Measurements from ENCODE around the gene TRPM7. TPM values are rescaled to one million over a fixed set of nuclear protein-coding genes. Genes with fewer than 3 reads are reported as not detected.

The TRPM7 gene
- total and polyA plus RNA-seq, 2 of the 13 experiments (the other 11 are each of a cell fraction or from before 2014, with no cell fraction given), result 11.0 to 36.0 TPM

DNA sequence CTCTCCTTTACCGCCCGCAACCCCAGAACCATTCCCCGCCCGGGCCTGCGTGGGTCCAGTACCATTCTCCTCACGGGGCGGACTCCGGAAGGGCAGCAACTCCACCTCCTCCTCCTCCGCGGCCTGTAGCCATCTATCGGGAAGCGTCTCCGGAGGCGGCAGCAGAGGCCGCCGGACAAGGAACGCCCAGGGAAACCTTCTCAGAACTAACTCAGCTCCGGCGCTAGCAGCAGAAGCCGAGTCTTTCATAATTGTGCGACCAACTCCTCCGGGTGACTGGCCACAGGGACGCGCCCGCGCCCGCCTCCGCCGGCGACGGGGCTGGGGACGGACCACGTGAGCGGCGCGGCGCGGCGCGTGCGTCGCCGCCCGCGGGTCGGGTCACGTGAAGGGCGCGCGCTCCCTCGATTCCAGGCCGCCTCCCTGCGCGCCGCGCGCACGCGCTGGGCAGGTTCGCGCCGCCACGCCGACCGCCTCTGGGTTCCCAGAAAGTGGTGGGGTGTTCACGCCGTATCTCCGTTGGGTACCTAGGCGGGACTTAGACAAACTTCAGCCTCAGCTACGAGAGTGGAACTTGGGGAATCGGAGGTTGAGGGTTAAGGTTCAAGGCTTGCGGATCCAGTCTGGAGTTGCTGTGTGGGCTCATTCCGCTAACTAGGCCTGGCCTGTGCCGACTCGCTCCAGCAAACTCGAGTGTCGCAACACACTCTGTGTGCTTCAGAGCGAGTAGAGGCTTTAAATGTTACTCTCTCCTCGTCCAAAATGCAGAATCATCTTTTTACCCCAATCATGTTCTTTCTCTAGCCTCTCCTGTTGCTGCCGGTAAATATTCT lies at the start of gene TRPM7 (continued):
- TF ChIP-seq, protein P1, sequence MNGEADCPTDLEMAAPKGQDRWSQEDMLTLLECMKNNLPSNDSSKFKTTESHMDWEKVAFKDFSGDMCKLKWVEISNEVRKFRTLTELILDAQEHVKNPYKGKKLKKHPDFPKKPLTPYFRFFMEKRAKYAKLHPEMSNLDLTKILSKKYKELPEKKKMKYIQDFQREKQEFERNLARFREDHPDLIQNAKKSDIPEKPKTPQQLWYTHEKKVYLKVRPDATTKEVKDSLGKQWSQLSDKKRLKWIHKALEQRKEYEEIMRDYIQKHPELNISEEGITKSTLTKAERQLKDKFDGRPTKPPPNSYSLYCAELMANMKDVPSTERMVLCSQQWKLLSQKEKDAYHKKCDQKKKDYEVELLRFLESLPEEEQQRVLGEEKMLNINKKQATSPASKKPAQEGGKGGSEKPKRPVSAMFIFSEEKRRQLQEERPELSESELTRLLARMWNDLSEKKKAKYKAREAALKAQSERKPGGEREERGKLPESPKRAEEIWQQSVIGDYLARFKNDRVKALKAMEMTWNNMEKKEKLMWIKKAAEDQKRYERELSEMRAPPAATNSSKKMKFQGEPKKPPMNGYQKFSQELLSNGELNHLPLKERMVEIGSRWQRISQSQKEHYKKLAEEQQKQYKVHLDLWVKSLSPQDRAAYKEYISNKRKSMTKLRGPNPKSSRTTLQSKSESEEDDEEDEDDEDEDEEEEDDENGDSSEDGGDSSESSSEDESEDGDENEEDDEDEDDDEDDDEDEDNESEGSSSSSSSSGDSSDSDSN (CRISPR knock-in tag; IDR thresholded peaks at IDR 0.05), result peak; percentile 92
- TF ChIP-seq ZNF552 (CRISPR knock-in tag; IDR thresholded peaks at IDR 0.05; ENCODE audit: borderline replicate concordance) (peak; percentile 84; the same call in 1 of the 2 replicates), ETV5 (CRISPR knock-in tag; IDR thresholded peaks at IDR 0.05; ENCODE audit: borderline replicate concordance) (0 out of 2 replicates have a peak, but pooled peaks have one; percentile 15), SIX1 (CRISPR knock-in tag; IDR thresholded peaks at IDR 0.05; ENCODE audit: borderline replicate concordance) (no peak), RARA (CRISPR knock-in tag; IDR thresholded peaks at IDR 0.05) (peak; percentile 28; the same call in 1 of the 2 replicates), ZFY (CRISPR knock-in tag; IDR thresholded peaks at IDR 0.05) (peak; percentile 98), ISX (CRISPR knock-in tag; conservative IDR thresholded peaks at IDR 0.05) (no peak), ZNF670 (CRISPR knock-in tag; IDR thresholded peaks at IDR 0.05; ENCODE audit: borderline replicate concordance) (0 out of 2 replicates have a peak, but pooled peaks have one; percentile 52), ZFAT (CRISPR knock-in tag; conservative IDR thresholded peaks at IDR 0.05) (0 out of 2 replicates have a peak, but pooled peaks have one; percentile 17), ZNF782 (CRISPR knock-in tag; IDR thresholded peaks at IDR 0.05; ENCODE audit: borderline replicate concordance) (peak; percentile 63; the same call in 1 of the 2 replicates), ZBTB21 (CRISPR knock-in tag; IDR thresholded peaks at IDR 0.05) (no peak), RBM39 (IDR thresholded peaks at IDR 0.05; ENCODE audit: low read depth, low read length, poor library complexity, severe bottlenecking) (peak; percentile 93), WIZ (CRISPR knock-in tag; IDR thresholded peaks at IDR 0.05) (no peak), PRPF4 (IDR thresholded peaks at IDR 0.05; ENCODE audit: low read depth, low read length, poor library complexity, severe bottlenecking) (no peak), FLYWCH1 (CRISPR knock-in tag; IDR thresholded peaks at IDR 0.05) (0 out of 2 replicates have a peak, but pooled peaks have one; percentile 39)
- TF ChIP-seq, protein P2, sequence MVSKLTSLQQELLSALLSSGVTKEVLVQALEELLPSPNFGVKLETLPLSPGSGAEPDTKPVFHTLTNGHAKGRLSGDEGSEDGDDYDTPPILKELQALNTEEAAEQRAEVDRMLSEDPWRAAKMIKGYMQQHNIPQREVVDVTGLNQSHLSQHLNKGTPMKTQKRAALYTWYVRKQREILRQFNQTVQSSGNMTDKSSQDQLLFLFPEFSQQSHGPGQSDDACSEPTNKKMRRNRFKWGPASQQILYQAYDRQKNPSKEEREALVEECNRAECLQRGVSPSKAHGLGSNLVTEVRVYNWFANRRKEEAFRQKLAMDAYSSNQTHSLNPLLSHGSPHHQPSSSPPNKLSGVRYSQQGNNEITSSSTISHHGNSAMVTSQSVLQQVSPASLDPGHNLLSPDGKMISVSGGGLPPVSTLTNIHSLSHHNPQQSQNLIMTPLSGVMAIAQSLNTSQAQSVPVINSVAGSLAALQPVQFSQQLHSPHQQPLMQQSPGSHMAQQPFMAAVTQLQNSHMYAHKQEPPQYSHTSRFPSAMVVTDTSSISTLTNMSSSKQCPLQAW (CRISPR knock-in tag; IDR thresholded peaks at IDR 0.05), result no peak
- TF ChIP-seq, protein P3, sequence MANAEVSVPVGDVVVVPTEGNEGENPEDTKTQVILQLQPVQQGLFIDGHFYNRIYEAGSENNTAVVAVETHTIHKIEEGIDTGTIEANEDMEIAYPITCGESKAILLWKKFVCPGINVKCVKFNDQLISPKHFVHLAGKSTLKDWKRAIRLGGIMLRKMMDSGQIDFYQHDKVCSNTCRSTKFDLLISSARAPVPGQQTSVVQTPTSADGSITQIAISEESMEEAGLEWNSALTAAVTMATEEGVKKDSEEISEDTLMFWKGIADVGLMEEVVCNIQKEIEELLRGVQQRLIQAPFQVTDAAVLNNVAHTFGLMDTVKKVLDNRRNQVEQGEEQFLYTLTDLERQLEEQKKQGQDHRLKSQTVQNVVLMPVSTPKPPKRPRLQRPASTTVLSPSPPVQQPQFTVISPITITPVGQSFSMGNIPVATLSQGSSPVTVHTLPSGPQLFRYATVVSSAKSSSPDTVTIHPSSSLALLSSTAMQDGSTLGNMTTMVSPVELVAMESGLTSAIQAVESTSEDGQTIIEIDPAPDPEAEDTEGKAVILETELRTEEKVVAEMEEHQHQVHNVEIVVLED (CRISPR knock-in tag; IDR thresholded peaks at IDR 0.05; ENCODE audit: borderline replicate concordance), result peak; percentile 82
- TF ChIP-seq, protein P4, sequence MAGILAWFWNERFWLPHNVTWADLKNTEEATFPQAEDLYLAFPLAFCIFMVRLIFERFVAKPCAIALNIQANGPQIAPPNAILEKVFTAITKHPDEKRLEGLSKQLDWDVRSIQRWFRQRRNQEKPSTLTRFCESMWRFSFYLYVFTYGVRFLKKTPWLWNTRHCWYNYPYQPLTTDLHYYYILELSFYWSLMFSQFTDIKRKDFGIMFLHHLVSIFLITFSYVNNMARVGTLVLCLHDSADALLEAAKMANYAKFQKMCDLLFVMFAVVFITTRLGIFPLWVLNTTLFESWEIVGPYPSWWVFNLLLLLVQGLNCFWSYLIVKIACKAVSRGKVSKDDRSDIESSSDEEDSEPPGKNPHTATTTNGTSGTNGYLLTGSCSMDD (CRISPR knock-in tag; IDR thresholded peaks at IDR 0.05), result no peak
- TF ChIP-seq, protein P5, sequence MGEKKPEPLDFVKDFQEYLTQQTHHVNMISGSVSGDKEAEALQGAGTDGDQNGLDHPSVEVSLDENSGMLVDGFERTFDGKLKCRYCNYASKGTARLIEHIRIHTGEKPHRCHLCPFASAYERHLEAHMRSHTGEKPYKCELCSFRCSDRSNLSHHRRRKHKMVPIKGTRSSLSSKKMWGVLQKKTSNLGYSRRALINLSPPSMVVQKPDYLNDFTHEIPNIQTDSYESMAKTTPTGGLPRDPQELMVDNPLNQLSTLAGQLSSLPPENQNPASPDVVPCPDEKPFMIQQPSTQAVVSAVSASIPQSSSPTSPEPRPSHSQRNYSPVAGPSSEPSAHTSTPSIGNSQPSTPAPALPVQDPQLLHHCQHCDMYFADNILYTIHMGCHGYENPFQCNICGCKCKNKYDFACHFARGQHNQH (CRISPR knock-in tag; IDR thresholded peaks at IDR 0.05), result peak; percentile 21; the same call in 1 of the 2 replicates
- TF ChIP-seq, protein P6, sequence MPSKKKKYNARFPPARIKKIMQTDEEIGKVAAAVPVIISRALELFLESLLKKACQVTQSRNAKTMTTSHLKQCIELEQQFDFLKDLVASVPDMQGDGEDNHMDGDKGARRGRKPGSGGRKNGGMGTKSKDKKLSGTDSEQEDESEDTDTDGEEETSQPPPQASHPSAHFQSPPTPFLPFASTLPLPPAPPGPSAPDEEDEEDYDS (CRISPR knock-in tag; IDR thresholded peaks at IDR 0.05), result no peak; the same call in 1 of the 2 replicates
